Esophagus squamous epithelium (tissue), 4 donors: ENCODE data around the gene ZNF646.

Source experiments
- CTCF ChIP-seq, 6 experiments: fragments of 450-650 bp in 4 of 6; fragments of 200-600 bp in 2 of 6; sonication (generic) in 2 of 6; IDR thresholded peaks; one replicate each; pipeline ENCODE4 v1.5.1; 2016 to 2019; ENCODE audit warnings: antibody characterized with exemption in 6 of 6, mild to moderate bottlenecking in 4 of 6, moderate library complexity in 4 of 6
- POLR2A ChIP-seq, 4 donors: fragments of 450-650 bp; IDR thresholded peaks; one replicate each; pipeline ENCODE4 v1.6.1; 2017; ENCODE audit warnings: antibody characterized with exemption in 4 of 4, mild to moderate bottlenecking in 4 of 4, moderate library complexity in 3 of 4

DNA sequence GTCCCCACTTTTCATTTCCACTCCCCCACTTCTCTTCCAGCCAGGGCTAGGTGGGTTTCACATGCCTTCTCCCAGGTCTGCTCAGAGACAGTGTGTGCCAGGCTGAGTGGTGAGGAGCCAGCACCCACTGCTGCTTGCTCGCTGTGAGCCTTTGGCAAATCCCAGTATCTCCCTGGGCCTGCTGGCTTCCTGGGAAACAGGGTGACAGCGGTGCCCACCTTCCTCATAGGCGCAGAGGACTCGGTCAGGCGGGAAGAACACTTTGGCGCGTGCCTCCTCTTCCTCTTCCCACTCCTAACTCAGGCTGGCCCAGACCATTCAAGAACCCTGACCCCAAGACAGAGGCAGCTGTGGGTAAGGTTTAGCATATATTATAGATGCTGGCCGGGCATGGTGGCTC is 15.0 kb downstream of the ZNF646 start:
- no peak for TF ChIP-seq CTCF (IDR thresholded peaks at IDR 0.05)
- TF ChIP-seq POLR2A (IDR thresholded peaks at IDR 0.05), result no peak
